Body of pancreas (tissue), 4 donors: Measurements from ENCODE around the gene CCDC134. TPM values are rescaled to one million over a fixed set of nuclear protein-coding genes. Genes with fewer than 3 reads are reported as not detected.

ENCODE experiments used
- ATAC-seq: fragments of 150-250 bp; one replicate; pipeline ENCODE4 v1.9.1; 2016
- DNase-seq, 4 donors: peaks; one replicate each; pipeline ENCODE4 v3.0.0-alpha.2; 2019
- H3K27ac ChIP-seq, 4 donors: fragments of 200-600 bp; sonication (generic); 1 replicate in 3 of 4; 2 replicates in 1 of 4; pipeline versions ENCODE4 v1.5.1 to v1.6.1; 2016 to 2019; ENCODE audit warnings: mild to moderate bottlenecking in 1 of 4, mixed read lengths in 1 of 4, moderate library complexity in 1 of 4
- H3K27me3 ChIP-seq, 2 donors: fragments of 200-600 bp; sonication (generic); one replicate each; pipeline ENCODE4 v1.6.0; 2016; ENCODE audit warnings: mild to moderate bottlenecking in 1 of 2
- H3K36me3 ChIP-seq, 2 donors: fragments of 200-600 bp; sonication (generic); replicated peaks in 1 of 2; 2 replicates each; pipeline ENCODE4 v1.5.1; 2016; ENCODE audit warnings: low read depth in 2 of 2; ENCODE audit not compliant: insufficient read depth in 1 of 2
- H3K4me1 ChIP-seq: fragments of 200-600 bp; sonication (generic); one replicate; pipeline ENCODE4 v1.6.0; 2016
- H3K4me3 ChIP-seq, 2 donors: fragments of 200-600 bp; sonication (generic); 1 replicate in 1 of 2; 2 replicates in 1 of 2; pipeline ENCODE4 v1.5.1; 2016 to 2019
- H3K9me3 ChIP-seq, 3 donors: fragments of 200-600 bp; sonication (generic); 1 replicate in 2 of 3; 2 replicates in 1 of 3; pipeline ENCODE4 v1.5.1; 2016
- POLR2A ChIP-seq, 3 donors: fragments of 450-650 bp; IDR thresholded peaks; one replicate each; pipeline ENCODE4 v1.6.1; 2016; ENCODE audit warnings: antibody characterized with exemption in 3 of 3, mild to moderate bottlenecking in 2 of 3
- WGBS, 2 donors: methylation state at CpG; one replicate each; pipeline ENCODE4 v1.1.5; 2017; 5-methylcytosine and 5-hydroxymethylcytosine counted together
- intact Hi-C: fragments of 100-400 bp; cut with DNase I; formaldehyde crosslinking; loops from one replicate; pipeline ENCODE4 v1.15.1; 2023
- total RNA-seq, 2 donors: library from RNA; depleted of rRNA; stranded (reverse); fragments of >200 nt; gene quantifications; one replicate each; pipeline ENCODE4 v1.1.0, GENCODE V29; 2016
- TF ChIP-seq, protein P1 (sequence below), 7 experiments: fragments of 450-650 bp in 4 of 7; fragments of 200-600 bp in 3 of 7; sonication (generic) in 3 of 7; IDR thresholded peaks; one replicate each; pipeline ENCODE4 v1.5.1; 2016 to 2019; ENCODE audit warnings: antibody characterized with exemption in 7 of 7

CCDC134 gene
- total RNA-seq, 2 donors from 2014 or later = 3.1 to 13.5 TPM

DNA sequence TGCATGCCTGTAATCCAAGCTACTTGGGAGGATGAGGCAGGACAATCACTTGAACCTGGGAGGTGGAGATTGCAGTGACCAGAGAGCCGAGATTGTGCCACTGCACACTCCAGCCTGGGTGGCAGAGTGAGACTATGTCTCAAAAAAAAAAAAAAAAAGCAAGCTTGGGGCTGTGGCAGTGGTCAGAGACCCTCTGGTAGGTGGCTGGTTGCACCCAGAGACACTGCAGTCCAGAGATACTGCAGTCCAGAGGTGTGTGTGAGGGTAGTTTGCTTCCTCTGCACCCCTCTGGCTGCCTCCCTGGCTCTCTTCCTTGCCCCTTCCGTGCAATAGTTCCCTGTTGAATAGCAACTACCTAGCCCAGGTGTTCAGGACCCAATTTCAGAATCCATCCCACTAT lies 1.7 kb upstream of the CCDC134 start:
- no peak for DNase-seq
- intact Hi-C loops = no loop called here

GRCh38 chr22:41799486-41800347 lies 762 bp upstream of the CCDC134 start:
- WGBS, 2 donors = 9 to 18% methylated on average over 19 to 38 of the region's 38 CpGs
- peak; percentile 29 for ATAC-seq
- H3K9me3 ChIP-seq = no peaks in the 10 kb centered on the region
- peak overlapping the region; percentile 28 to 63 for H3K4me3 ChIP-seq
- intact Hi-C loops = no loop called here
- H3K36me3 ChIP-seq = no peaks in the 10 kb centered on the region
- H3K4me1 ChIP-seq = peaks cover 30% of the 10 kb centered on the region
- DNase-seq = peak; percentile 30 to 43 (median 34)
- H3K27ac ChIP-seq = peak overlapping the region; percentile 75 to 92 (median 85)
- H3K27me3 ChIP-seq = no peaks in the 10 kb centered on the region
- no peak for TF ChIP-seq POLR2A (IDR thresholded peaks at IDR 0.05)
- TF ChIP-seq, protein P1, sequence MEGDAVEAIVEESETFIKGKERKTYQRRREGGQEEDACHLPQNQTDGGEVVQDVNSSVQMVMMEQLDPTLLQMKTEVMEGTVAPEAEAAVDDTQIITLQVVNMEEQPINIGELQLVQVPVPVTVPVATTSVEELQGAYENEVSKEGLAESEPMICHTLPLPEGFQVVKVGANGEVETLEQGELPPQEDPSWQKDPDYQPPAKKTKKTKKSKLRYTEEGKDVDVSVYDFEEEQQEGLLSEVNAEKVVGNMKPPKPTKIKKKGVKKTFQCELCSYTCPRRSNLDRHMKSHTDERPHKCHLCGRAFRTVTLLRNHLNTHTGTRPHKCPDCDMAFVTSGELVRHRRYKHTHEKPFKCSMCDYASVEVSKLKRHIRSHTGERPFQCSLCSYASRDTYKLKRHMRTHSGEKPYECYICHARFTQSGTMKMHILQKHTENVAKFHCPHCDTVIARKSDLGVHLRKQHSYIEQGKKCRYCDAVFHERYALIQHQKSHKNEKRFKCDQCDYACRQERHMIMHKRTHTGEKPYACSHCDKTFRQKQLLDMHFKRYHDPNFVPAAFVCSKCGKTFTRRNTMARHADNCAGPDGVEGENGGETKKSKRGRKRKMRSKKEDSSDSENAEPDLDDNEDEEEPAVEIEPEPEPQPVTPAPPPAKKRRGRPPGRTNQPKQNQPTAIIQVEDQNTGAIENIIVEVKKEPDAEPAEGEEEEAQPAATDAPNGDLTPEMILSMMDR (IDR thresholded peaks at IDR 0.05) = no peak

More for the DNA sequence above, 1.7 kb upstream of the CCDC134 start:
- TF ChIP-seq POLR2A (IDR thresholded peaks at IDR 0.05) = no peak
- TF ChIP-seq, protein P1 (IDR thresholded peaks at IDR 0.05) = no peak
- Histone ChIP-seq H3K36me3 (no peaks in the 10 kb centered on the region), H3K27me3 (no peaks in the 10 kb centered on the region), H3K27ac (no peak overlapping the region), H3K9me3 (no peaks in the 10 kb centered on the region), H3K4me3 (no peak overlapping the region), H3K4me1 (peaks cover 30% of the 10 kb centered on the region)
- no peak for ATAC-seq
- WGBS, 2 donors = 94 to 96% methylated on average over 2 of the region's 2 CpGs

DNA sequence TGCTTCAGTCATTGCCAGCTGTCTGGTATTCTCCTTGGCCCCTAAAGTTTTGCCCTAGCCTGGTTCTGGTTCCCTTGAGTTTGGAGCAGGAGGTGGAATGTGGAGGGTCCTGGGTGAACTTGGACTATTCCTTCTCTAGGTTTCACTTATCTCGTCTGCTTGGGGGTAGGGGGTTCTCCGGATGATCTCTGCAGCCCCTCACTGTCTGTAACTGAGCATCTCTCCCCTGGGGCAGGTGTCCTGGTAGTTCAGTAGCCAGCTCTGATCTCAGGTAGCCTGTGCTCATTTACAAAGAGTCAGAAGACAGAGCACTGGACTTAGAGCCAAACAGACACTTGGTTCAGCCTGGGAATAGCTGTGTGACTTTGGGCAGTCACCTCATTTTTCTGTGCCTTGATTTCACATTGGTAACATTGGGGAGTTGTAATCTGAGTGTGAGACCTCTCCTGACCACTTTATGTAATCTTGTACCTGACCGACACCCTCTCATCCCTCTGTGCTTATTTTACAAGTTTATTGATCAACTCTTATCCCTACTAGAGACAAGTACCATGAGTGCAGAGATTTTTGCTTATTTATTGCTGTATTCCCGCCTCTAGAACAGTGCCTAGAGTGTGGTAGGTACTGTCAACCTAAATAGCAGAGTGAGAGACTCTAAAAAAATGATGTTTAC lies 804 bp downstream of the CCDC134 start:
- Histone ChIP-seq H3K4me1 (peaks cover 30% of the 10 kb centered on the region), H3K9me3 (no peaks in the 10 kb centered on the region), H3K27ac (peak overlapping the region; percentile 75 to 92 (median 85)), H3K27me3 (no peaks in the 10 kb centered on the region), H3K4me3 (peak overlapping the region; percentile 38 to 63), H3K36me3 (no peaks in the 10 kb centered on the region)
- ATAC-seq = no peak
- DNase-seq = no peak
- 5 to 10% methylated on average over 3 to 4 of the region's 4 CpGs for WGBS, 2 donors
- intact Hi-C loops = no loop called here
- no peak for TF ChIP-seq POLR2A (IDR thresholded peaks at IDR 0.05)
- TF ChIP-seq, protein P1 (IDR thresholded peaks at IDR 0.05) = no peak

GRCh38 chr22:41801886-41802285 lies 1.4 kb downstream of the CCDC134 start:
- WGBS, 2 donors = 32 to 35% methylated on average over 2 of the region's 2 CpGs
- Histone ChIP-seq H3K9me3 (no peaks in the 10 kb centered on the region), H3K27ac (peak overlapping the region in 2 of 4 donors; percentile 75 to 86), H3K4me1 (peaks cover 30% of the 10 kb centered on the region), H3K36me3 (no peaks in the 10 kb centered on the region), H3K4me3 (no peak overlapping the region), H3K27me3 (no peaks in the 10 kb centered on the region)
- intact Hi-C loops = no loop called here
- TF ChIP-seq, protein P1 (IDR thresholded peaks at IDR 0.05) = no peak
- TF ChIP-seq POLR2A (IDR thresholded peaks at IDR 0.05) = no peak
- DNase-seq = no peak
- no peak for ATAC-seq
